Measurements from ENCODE around the gene C17orf75.

Gene C17orf75

GRCh38 chr17:32305049-32305448, 36.9 kb downstream of the C17orf75 start:
- no peak for TF ChIP-seq CTCF (IDR thresholded peaks at IDR 0.05)
- H3K4me1 Mint-ChIP-seq = peaks cover 53% of the 10 kb centered on the region
- no peaks in the 10 kb centered on the region for H3K36me3 Mint-ChIP-seq (ENCODE audit: low read depth)
- H3K27ac Mint-ChIP-seq = no peak overlapping the region
- peaks cover 21% of the 10 kb centered on the region for H3K27me3 Mint-ChIP-seq (ENCODE audit: low read depth, poor library complexity)
- no peak for DNase-seq
- H3K9me3 Mint-ChIP-seq = no peaks in the 10 kb centered on the region
- no peak overlapping the region for H3K4me3 Mint-ChIP-seq

GRCh38 chr17:32303781-32304288, 38.1 kb downstream of the C17orf75 start:
- H3K27ac Mint-ChIP-seq = peak overlapping the region; percentile 85
- H3K36me3 Mint-ChIP-seq (ENCODE audit: low read depth) = no peaks in the 10 kb centered on the region
- peak; percentile 22 for DNase-seq
- peak overlapping the region; percentile 29 for H3K4me3 Mint-ChIP-seq
- TF ChIP-seq CTCF (IDR thresholded peaks at IDR 0.05) = no peak
- H3K9me3 Mint-ChIP-seq = no peaks in the 10 kb centered on the region
- peaks cover 65% of the 10 kb centered on the region for H3K4me1 Mint-ChIP-seq
- peaks cover 19% of the 10 kb centered on the region for H3K27me3 Mint-ChIP-seq (ENCODE audit: low read depth, poor library complexity)

GRCh38 chr17:32302860-32303649, 38.9 kb downstream of the C17orf75 start:
- no peaks in the 10 kb centered on the region for H3K36me3 Mint-ChIP-seq (ENCODE audit: low read depth)
- peak overlapping the region; percentile 85 for H3K27ac Mint-ChIP-seq
- peak; percentile 60 for DNase-seq
- H3K4me1 Mint-ChIP-seq = peaks cover 73% of the 10 kb centered on the region
- no peaks in the 10 kb centered on the region for H3K9me3 Mint-ChIP-seq
- TF ChIP-seq CTCF (IDR thresholded peaks at IDR 0.05) = no peak
- peaks cover 18% of the 10 kb centered on the region for H3K27me3 Mint-ChIP-seq (ENCODE audit: low read depth, poor library complexity)
- H3K4me3 Mint-ChIP-seq = peak overlapping the region; percentile 11

GRCh38 chr17:32302037-32302436, 39.9 kb downstream of the C17orf75 start:
- peaks cover 11% of the 10 kb centered on the region for H3K27me3 Mint-ChIP-seq (ENCODE audit: low read depth, poor library complexity)
- no peak for TF ChIP-seq CTCF (IDR thresholded peaks at IDR 0.05)
- H3K36me3 Mint-ChIP-seq (ENCODE audit: low read depth) = no peaks in the 10 kb centered on the region
- no peak for DNase-seq
- no peaks in the 10 kb centered on the region for H3K9me3 Mint-ChIP-seq
- H3K4me3 Mint-ChIP-seq = no peak overlapping the region
- peaks cover 69% of the 10 kb centered on the region for H3K4me1 Mint-ChIP-seq
- H3K27ac Mint-ChIP-seq = peak overlapping the region; percentile 15

- Mint-ChIP-seq H3K36me3 (ENCODE audit: low read depth) (no peaks in the 10 kb centered on the region), H3K27ac (no peak overlapping the region), H3K9me3 (no peaks in the 10 kb centered on the region), H3K27me3 (ENCODE audit: low read depth, poor library complexity) (peaks cover 11% of the 10 kb centered on the region), H3K4me3 (peak overlapping the region; percentile 14), H3K4me1 (peaks cover 60% of the 10 kb centered on the region)
- TF ChIP-seq CTCF (IDR thresholded peaks at IDR 0.05) = no peak
- DNase-seq = peak; percentile 16
Observed at GRCh38 chr17:32299580-32300164, 42.3 kb downstream of the C17orf75 start.

All from nephron progenitor cell (in vitro differentiated cells).